Loucy (cell line): ENCODE measurements around the gene C1orf159.

Experiments
- H2AFZ ChIP-seq: fragments of 200-600 bp; sonication (generic); 2 replicates; pipeline ENCODE4 v1.6.0; 2016; ENCODE audit warnings: antibody characterized with exemption, mild to moderate bottlenecking, low read length, moderate library complexity
- H3F3A ChIP-seq: fragments of 200-600 bp; 2 replicates; pipeline ENCODE4 v1.6.0; 2016; ENCODE audit warnings: antibody characterized with exemption, low read depth, mild to moderate bottlenecking
- H3K27me3 ChIP-seq: fragments of 200-600 bp; sonication (generic); 2 replicates; pipeline ENCODE4 v1.6.1; 2014; ENCODE audit warnings: low read length, mild to moderate bottlenecking; ENCODE audit not compliant: insufficient read depth, poor library complexity, severe bottlenecking
- H3K36me3 ChIP-seq: fragments of 200-600 bp; sonication (generic); 2 replicates; pipeline ENCODE4 v1.6.1; 2016; ENCODE audit warnings: low read length; ENCODE audit not compliant: insufficient read depth
- H3K4me1 ChIP-seq: fragments of 200-600 bp; sonication (generic); 2 replicates; pipeline ENCODE4 v1.5.1; 2014; ENCODE audit warnings: low read length, mild to moderate bottlenecking; ENCODE audit not compliant: insufficient read depth, poor library complexity, severe bottlenecking
- H3K4me2 ChIP-seq: fragments of 200-600 bp; sonication (generic); 2 replicates; pipeline ENCODE4 v1.6.0; 2014; ENCODE audit warnings: antibody characterized with exemption, low read length, low read depth, mild to moderate bottlenecking; ENCODE audit not compliant: poor library complexity, severe bottlenecking
- H3K4me3 ChIP-seq: fragments of 200-600 bp; sonication (generic); 2 replicates; pipeline ENCODE4 v1.5.1; 2014; ENCODE audit warnings: low read length, mild to moderate bottlenecking, mixed read lengths; ENCODE audit not compliant: poor library complexity, severe bottlenecking
- H3K79me2 ChIP-seq: fragments of 200-600 bp; sonication (generic); 2 replicates; pipeline ENCODE4 v1.6.1; 2014; ENCODE audit warnings: low read length; ENCODE audit not compliant: insufficient read depth
- H3K9ac ChIP-seq: fragments of 200-600 bp; sonication (generic); 2 replicates; pipeline ENCODE4 v1.6.0; 2014; ENCODE audit warnings: mild to moderate bottlenecking, low read depth, low read length, moderate library complexity; ENCODE audit not compliant: poor library complexity, severe bottlenecking
- H3K9me2 ChIP-seq: fragments of 200-600 bp; sonication (generic); replicated peaks from 2 replicates; pipeline ENCODE4 v1.6.1; 2016; ENCODE audit warnings: low read depth, low read length, mixed read lengths
- H3K9me3 ChIP-seq: fragments of 200-600 bp; sonication (generic); 2 replicates; pipeline ENCODE4 v1.6.1; 2014; ENCODE audit warnings: mild to moderate bottlenecking, antibody characterized with exemption, low read length, low read depth; ENCODE audit not compliant: insufficient read depth
- H4K20me1 ChIP-seq: fragments of 200-600 bp; sonication (generic); 2 replicates; pipeline ENCODE4 v1.6.0; 2014; ENCODE audit warnings: antibody characterized with exemption, low read length, mild to moderate bottlenecking; ENCODE audit not compliant: insufficient read depth, poor library complexity, severe bottlenecking
- EZH2phosphoT487 ChIP-seq: fragments of 200-600 bp; IDR thresholded peaks from 2 replicates; pipeline ENCODE4 v1.6.1; 2018; ENCODE audit warnings: antibody characterized with exemption, mild to moderate bottlenecking, moderate library complexity, borderline replicate concordance
- TF ChIP-seq, protein P1 (sequence below): fragments of 200-600 bp; sonication (generic); conservative IDR thresholded peaks from 2 replicates; pipeline ENCODE4 v1.5.1; 2014; ENCODE audit warnings: mild to moderate bottlenecking, antibody characterized with exemption, low read length

The C1orf159 gene

DNA sequence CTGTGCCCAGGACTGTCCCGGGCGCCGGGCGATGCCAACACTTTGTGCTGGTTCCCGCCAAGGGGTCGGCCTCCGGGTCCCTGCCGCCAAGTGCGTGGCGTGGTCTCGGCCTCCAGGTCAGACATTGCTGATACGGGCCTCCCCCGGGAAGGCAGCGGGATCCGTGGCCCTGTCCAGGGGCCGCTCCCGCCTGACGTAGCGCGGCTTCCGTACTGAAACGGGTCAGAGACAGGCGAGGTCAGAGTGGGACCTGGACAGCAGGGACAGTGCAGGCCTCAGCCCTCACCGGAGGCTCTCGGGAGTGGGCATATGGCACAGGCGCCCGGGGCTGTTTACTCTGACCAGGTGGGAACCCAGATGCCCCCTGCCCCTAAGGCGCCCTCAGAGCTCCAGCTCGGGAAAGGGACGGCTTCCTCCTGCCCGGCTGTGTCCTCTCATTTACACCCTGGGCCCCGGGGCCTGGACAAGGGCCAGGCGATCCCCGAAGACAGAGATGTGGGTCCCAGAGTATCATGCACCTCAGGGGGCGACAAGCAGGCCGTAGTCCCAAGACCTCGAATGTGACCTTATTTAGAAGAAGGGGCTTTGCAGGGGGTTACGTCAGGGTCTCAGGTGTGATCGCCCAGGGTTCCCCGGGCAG, 33.0 kb downstream of the C1orf159 start:
- TF ChIP-seq EZH2phosphoT487 = no peak
- TF ChIP-seq, protein P1, sequence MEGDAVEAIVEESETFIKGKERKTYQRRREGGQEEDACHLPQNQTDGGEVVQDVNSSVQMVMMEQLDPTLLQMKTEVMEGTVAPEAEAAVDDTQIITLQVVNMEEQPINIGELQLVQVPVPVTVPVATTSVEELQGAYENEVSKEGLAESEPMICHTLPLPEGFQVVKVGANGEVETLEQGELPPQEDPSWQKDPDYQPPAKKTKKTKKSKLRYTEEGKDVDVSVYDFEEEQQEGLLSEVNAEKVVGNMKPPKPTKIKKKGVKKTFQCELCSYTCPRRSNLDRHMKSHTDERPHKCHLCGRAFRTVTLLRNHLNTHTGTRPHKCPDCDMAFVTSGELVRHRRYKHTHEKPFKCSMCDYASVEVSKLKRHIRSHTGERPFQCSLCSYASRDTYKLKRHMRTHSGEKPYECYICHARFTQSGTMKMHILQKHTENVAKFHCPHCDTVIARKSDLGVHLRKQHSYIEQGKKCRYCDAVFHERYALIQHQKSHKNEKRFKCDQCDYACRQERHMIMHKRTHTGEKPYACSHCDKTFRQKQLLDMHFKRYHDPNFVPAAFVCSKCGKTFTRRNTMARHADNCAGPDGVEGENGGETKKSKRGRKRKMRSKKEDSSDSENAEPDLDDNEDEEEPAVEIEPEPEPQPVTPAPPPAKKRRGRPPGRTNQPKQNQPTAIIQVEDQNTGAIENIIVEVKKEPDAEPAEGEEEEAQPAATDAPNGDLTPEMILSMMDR = no peak

DNA sequence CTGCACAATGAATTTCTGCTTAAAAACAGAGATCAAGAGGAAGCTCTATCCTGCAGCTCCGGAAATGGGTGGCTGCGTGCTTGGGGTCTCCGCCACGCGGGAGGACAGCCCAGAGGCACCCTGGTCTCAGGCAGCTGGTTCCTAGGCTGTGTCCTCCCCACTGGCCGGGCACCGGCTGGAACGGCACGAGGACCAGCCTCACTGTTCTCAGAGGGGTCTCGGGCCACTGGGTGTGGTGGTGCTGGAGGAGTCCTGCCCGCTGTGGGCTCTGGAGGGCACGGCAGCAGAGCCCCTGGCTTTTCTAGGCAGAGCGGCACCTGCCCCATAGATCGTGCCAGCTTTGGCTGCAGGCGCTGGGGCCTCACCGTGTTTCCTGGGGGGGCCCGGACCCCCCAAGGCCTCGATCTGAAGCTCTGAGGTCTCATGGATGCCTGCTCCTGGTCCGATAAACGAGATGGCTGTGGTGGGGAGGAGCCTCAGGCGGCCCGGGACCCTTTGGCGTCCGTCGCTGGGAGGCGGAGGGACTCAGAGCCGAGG, 33.6 kb downstream of the C1orf159 start:
- no peaks in the 10 kb centered on the region for H3F3A ChIP-seq
- no peak overlapping the region for H3K4me3 ChIP-seq
- H3K9ac ChIP-seq = no peak overlapping the region
- no peaks in the 10 kb centered on the region for H4K20me1 ChIP-seq
- no peaks in the 10 kb centered on the region for H3K4me1 ChIP-seq
- TF ChIP-seq, protein P1 = no peak
- no peak for TF ChIP-seq EZH2phosphoT487
- H3K9me3 ChIP-seq = no peaks in the 10 kb centered on the region
- no peaks in the 10 kb centered on the region for H3K9me2 ChIP-seq
- H2AFZ ChIP-seq = no peak overlapping the region
- no peaks in the 10 kb centered on the region for H3K36me3 ChIP-seq
- H3K4me2 ChIP-seq = no peak overlapping the region
- H3K27me3 ChIP-seq = no peaks in the 10 kb centered on the region
- H3K79me2 ChIP-seq = no peaks in the 10 kb centered on the region

More for the DNA sequence above, 33.0 kb downstream of the C1orf159 start:
- Histone ChIP-seq H3K9ac (no peak overlapping the region), H4K20me1 (no peaks in the 10 kb centered on the region), H3K9me3 (no peaks in the 10 kb centered on the region), H2AFZ (no peak overlapping the region), H3K4me2 (no peak overlapping the region), H3K79me2 (no peaks in the 10 kb centered on the region), H3K27me3 (no peaks in the 10 kb centered on the region), H3K36me3 (no peaks in the 10 kb centered on the region), H3F3A (no peaks in the 10 kb centered on the region), H3K4me1 (no peaks in the 10 kb centered on the region), H3K4me3 (no peak overlapping the region), H3K9me2 (no peaks in the 10 kb centered on the region)

DNA sequence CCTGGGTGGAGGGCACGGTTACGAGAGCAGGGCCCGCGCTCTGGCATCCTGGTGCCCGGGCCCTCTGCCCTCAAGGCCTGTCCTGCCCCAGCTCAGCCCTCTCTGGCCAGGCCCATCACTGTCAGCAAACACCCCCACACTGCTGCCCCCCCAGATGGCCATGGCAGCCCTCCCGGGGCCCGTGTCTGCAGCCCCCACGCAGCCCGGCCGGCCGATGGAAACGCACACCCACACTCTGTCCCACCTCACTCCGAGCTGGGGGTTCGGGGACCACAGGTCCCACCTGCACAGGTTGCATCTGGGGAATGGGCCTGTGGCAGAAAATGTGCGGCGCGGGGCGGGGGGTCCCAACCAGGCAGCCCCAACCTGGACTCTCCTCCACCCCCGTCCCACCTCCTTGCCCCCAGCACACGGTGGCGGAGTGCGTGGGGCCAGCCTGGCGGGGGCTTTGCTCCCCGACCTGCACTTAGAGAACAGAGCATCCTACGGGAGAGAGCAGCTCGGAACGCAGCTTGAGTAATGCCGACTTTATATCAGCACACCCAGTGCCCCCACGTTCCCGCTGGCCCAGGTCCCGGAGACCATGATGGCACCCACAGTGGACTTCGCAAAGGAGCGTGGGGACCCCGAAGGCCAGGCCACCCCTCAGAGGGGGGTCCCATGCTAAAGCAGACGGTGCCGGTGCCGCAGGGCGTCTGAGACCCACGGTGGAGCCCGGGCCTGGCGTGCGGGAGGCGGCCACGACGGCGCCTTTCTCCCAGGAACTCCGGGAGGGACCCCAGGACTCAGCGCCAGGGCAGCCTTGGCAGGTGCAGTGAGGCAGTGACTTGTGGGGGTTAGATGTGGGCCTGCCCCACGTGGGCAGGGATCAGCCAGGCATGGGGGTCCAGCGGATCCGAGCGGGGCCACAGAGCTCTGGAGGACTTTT, 34.3 kb downstream of the C1orf159 start:
- no peak overlapping the region for H3K9ac ChIP-seq
- H3F3A ChIP-seq = no peaks in the 10 kb centered on the region

More for the DNA sequence above, 34.3 kb downstream of the C1orf159 start:
- H2AFZ ChIP-seq = no peak overlapping the region
- no peaks in the 10 kb centered on the region for H3K9me2 ChIP-seq
- H3K9me3 ChIP-seq = no peaks in the 10 kb centered on the region
- no peak overlapping the region for H3K4me3 ChIP-seq
- H3K4me1 ChIP-seq = no peaks in the 10 kb centered on the region
- H3K79me2 ChIP-seq = no peaks in the 10 kb centered on the region
- no peaks in the 10 kb centered on the region for H3K27me3 ChIP-seq
- H3K36me3 ChIP-seq = no peaks in the 10 kb centered on the region
- H3K4me2 ChIP-seq = no peak overlapping the region
- H4K20me1 ChIP-seq = no peaks in the 10 kb centered on the region
- no peak for TF ChIP-seq EZH2phosphoT487
- TF ChIP-seq, protein P1 = no peak
